Osteocyte (in vitro differentiated cells): ENCODE measurements around the gene GALR3. TPM values are rescaled to one million over a fixed set of nuclear protein-coding genes. Genes with fewer than 3 reads are reported as not detected.

Experiments used
- DNase-seq: peaks from one replicate; pipeline ENCODE4 v3.0.0; 2021; ENCODE audit warnings: mixed read lengths; ENCODE audit not compliant: unreplicated experiment; ENCODE audit errors: extremely low spot score
- H3K27ac Mint-ChIP-seq: one replicate; pipeline ENCODE4 v1.8.0; 2021; ENCODE audit warnings: mild to moderate bottlenecking, mixed read lengths; ENCODE audit not compliant: unreplicated experiment
- H3K27me3 Mint-ChIP-seq: one replicate; pipeline ENCODE4 v1.8.0; 2021; ENCODE audit warnings: mixed read lengths; ENCODE audit not compliant: unreplicated experiment
- H3K36me3 Mint-ChIP-seq: one replicate; pipeline ENCODE4 v1.8.0; 2021; ENCODE audit warnings: mixed read lengths; ENCODE audit not compliant: unreplicated experiment
- H3K4me1 Mint-ChIP-seq: one replicate; pipeline ENCODE4 v1.8.0; 2021; ENCODE audit warnings: mixed read lengths; ENCODE audit not compliant: unreplicated experiment
- H3K4me3 Mint-ChIP-seq: one replicate; pipeline ENCODE4 v1.8.0; 2021; ENCODE audit warnings: mild to moderate bottlenecking, moderate library complexity, mixed read lengths; ENCODE audit not compliant: unreplicated experiment
- H3K9me3 Mint-ChIP-seq: one replicate; pipeline ENCODE4 v1.8.0; 2021; ENCODE audit warnings: mixed read lengths; ENCODE audit not compliant: unreplicated experiment
- CTCF ChIP-seq: fragments of 200-600 bp; sonication (generic); IDR thresholded peaks from 2 replicates; pipeline ENCODE4 v1.5.0; 2021; ENCODE audit warnings: antibody characterized with exemption, mild to moderate bottlenecking, moderate library complexity
- total RNA-seq: library from RNA; stranded (reverse); gene quantifications from 2 replicates; pipeline ENCODE4 v1.2.1, GENCODE V29; 2021

Gene GALR3
- total RNA-seq, 1 donor from 2014 or later = 0.48 TPM

GRCh38 chr22:37818409-37819104, 4.6 kb upstream of the GALR3 start:
- Mint-ChIP-seq H3K27me3 (peaks cover 6% of the 10 kb centered on the region), H3K4me1 (peaks cover 9% of the 10 kb centered on the region), H3K36me3 (peaks cover 3% of the 10 kb centered on the region), H3K27ac (no peak overlapping the region), H3K9me3 (no peaks in the 10 kb centered on the region), H3K4me3 (no peak overlapping the region)
- peak; percentile 36 for TF ChIP-seq CTCF
- no peak for DNase-seq

- Mint-ChIP-seq H3K4me1 (peaks cover 9% of the 10 kb centered on the region), H3K36me3 (peaks cover 3% of the 10 kb centered on the region), H3K4me3 (no peak overlapping the region), H3K9me3 (no peaks in the 10 kb centered on the region), H3K27me3 (peaks cover 6% of the 10 kb centered on the region), H3K27ac (no peak overlapping the region)
- DNase-seq = no peak
- TF ChIP-seq CTCF = no peak
These were observed 4.1 kb upstream of the GALR3 start for GRCh38 chr22:37819105-37819433.

- Mint-ChIP-seq H3K4me1 (peaks cover 12% of the 10 kb centered on the region), H3K9me3 (no peaks in the 10 kb centered on the region), H3K27me3 (peaks cover 6% of the 10 kb centered on the region), H3K27ac (no peak overlapping the region), H3K36me3 (peaks cover 3% of the 10 kb centered on the region), H3K4me3 (no peak overlapping the region)
- no peak for TF ChIP-seq CTCF
- no peak for DNase-seq
These were observed 2.8 kb upstream of the GALR3 start for GRCh38 chr22:37820350-37820749.

GRCh38 chr22:37822079-37822833, 926 bp upstream of the GALR3 start:
- no peak for TF ChIP-seq CTCF
- Mint-ChIP-seq H3K4me1 (peaks cover 12% of the 10 kb centered on the region), H3K27me3 (peaks cover 6% of the 10 kb centered on the region), H3K9me3 (no peaks in the 10 kb centered on the region), H3K4me3 (no peak overlapping the region), H3K36me3 (no peaks in the 10 kb centered on the region), H3K27ac (no peak overlapping the region)
- no peak for DNase-seq
